Panc1 (cell line): ENCODE measurements around the gene RAB28.

ENCODE experiments used
- POLR2AphosphoS5 ChIP-seq: IDR thresholded peaks from 2 replicates; pipeline ENCODE4 v1.6.1; 2012; ENCODE audit warnings: mild to moderate bottlenecking, low read depth, low read length, moderate library complexity
- SIN3A ChIP-seq: IDR thresholded peaks from 2 replicates; pipeline ENCODE4 v1.6.1; 2012; ENCODE audit warnings: low read depth, mild to moderate bottlenecking, low read length, moderate library complexity, borderline replicate concordance; ENCODE audit not compliant: insufficient read depth
- TF ChIP-seq, protein P1 (sequence below): fragments of 450-650 bp; IDR thresholded peaks from 2 replicates; pipeline ENCODE4 v1.5.1; 2017; ENCODE audit warnings: mild to moderate bottlenecking

DNA sequence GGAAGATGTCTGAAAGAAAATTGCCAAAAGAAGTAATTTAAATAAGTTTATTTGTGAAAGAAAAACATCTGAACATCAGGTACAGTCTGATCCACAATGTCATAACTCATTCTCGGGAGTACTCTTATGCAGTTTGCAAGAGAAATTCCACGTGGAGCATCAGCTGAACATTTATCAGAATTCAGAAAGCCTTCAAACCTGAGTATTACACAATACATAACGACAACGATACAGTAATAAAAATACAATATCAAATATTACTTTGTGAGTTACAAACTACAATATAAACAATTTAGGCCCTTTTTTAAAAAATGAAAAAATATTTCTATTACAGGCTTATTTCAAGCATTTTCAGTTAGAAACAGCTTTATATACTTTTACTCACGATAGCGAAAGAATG, 116.4 kb downstream of the RAB28 start:
- TF ChIP-seq POLR2AphosphoS5 (no peak), SIN3A (no peak)
- TF ChIP-seq, protein P1, sequence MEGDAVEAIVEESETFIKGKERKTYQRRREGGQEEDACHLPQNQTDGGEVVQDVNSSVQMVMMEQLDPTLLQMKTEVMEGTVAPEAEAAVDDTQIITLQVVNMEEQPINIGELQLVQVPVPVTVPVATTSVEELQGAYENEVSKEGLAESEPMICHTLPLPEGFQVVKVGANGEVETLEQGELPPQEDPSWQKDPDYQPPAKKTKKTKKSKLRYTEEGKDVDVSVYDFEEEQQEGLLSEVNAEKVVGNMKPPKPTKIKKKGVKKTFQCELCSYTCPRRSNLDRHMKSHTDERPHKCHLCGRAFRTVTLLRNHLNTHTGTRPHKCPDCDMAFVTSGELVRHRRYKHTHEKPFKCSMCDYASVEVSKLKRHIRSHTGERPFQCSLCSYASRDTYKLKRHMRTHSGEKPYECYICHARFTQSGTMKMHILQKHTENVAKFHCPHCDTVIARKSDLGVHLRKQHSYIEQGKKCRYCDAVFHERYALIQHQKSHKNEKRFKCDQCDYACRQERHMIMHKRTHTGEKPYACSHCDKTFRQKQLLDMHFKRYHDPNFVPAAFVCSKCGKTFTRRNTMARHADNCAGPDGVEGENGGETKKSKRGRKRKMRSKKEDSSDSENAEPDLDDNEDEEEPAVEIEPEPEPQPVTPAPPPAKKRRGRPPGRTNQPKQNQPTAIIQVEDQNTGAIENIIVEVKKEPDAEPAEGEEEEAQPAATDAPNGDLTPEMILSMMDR: no peak
